HG02938 (cell line): ENCODE data around the gene KRT24.

ENCODE experiments used
- ATAC-seq: cut with Tn5 transposase; IDR thresholded peaks from one replicate; pipeline ENCODE4 v1.9.1; 2021; ENCODE audit warnings: mild to moderate bottlenecking, moderate library complexity; ENCODE audit not compliant: unreplicated experiment

Gene KRT24

GRCh38 chr17:40695874-40696472 is 7.6 kb downstream of the KRT24 start:
- no peak for ATAC-seq

- ATAC-seq = no peak
These were observed 9.0 kb downstream of the KRT24 start for GRCh38 chr17:40694584-40694983.

- no peak for ATAC-seq
These were observed 16.4 kb downstream of the KRT24 start for GRCh38 chr17:40687106-40687505.

- ATAC-seq = no peak
These were observed 17.4 kb downstream of the KRT24 start for GRCh38 chr17:40686192-40686591.

GRCh38 chr17:40680998-40681397 is 22.6 kb downstream of the KRT24 start:
- ATAC-seq = no peak

- ATAC-seq = no peak
These were observed 24.0 kb downstream of the KRT24 start for GRCh38 chr17:40679523-40679907.

- no peak for ATAC-seq
These were observed 24.5 kb downstream of the KRT24 start for GRCh38 chr17:40678902-40679522.

- no peak for ATAC-seq
These were observed 27.6 kb downstream of the KRT24 start for GRCh38 chr17:40675905-40676304.

GRCh38 chr17:40672654-40673053 is 30.9 kb downstream of the KRT24 start:
- no peak for ATAC-seq

GRCh38 chr17:40671282-40671681 is 32.3 kb downstream of the KRT24 start:
- ATAC-seq = no peak

- no peak for ATAC-seq
These were observed 37.2 kb downstream of the KRT24 start for GRCh38 chr17:40666331-40666730.

GRCh38 chr17:40664582-40665333 is 38.8 kb downstream of the KRT24 start, which contains the start of gene KRT222:
TSS of gene KRT222 (minus strand) at chr17:40665177. CDS start at chr17:40665099, 78 bp downstream.
- ATAC-seq = no peak

GRCh38 chr17:40663252-40663651 is 40.3 kb downstream of the KRT24 start:
- no peak for ATAC-seq

- ATAC-seq = no peak
These were observed 43.6 kb downstream of the KRT24 start for GRCh38 chr17:40659911-40660310.

GRCh38 chr17:40658396-40658795 is 45.2 kb downstream of the KRT24 start:
- no peak for ATAC-seq

- ATAC-seq = no peak
These were observed 51.6 kb downstream of the KRT24 start for GRCh38 chr17:40651939-40652338.

GRCh38 chr17:40648384-40648968 is 55.1 kb downstream of the KRT24 start:
- ATAC-seq = peak; percentile 11
